NCI-H2196 (cell line): ENCODE measurements around the gene PI4KB.
A peak's percentile ranks its signal among the peaks of the same experiment; 100 is the strongest.
"Not testable (repeated sequence)": the region's sequence is repeated elsewhere in the genome, so short reads cannot be mapped to it uniquely, and the experiment has no call there.

Experiments
- DNase-seq: peaks from one replicate; lab custom pipeline; 2025; ENCODE audit not compliant: unreplicated experiment; lab: John Stamatoyannopoulos, UW

The PI4KB gene

DNA sequence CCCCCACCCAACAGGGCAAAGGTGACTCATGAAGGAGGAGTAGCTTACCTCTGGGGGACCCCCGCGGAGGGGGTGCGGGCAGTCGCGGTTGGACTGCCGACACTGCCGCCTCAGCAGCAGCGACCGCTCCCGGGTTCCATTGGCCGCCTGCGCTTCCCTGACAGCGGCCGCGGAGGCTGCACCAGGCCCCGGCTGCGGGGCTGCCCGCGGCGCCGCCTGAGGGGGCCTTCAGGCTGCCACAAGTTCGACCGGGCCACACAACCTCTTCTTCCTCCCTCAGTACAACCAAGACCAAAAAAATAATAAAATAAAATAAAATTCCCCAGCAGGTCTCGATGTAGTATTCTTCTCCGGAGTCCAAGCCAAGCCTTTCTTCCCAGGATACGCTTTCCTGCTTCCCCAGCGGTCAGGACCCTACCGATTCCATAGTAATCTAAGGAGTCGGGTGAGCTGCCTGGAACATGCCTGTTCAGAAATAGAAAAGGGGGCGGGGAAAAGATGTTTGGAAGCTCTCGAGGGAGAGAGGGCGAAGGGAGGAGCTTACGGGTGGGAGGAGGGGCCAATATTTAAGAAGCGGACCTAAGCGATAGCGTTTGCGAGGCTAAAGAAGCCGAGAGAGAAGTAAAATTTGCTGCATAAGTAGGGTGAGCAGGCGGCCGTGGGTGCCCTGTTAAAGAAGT lies at the start of gene PI4KB:
Gene PI4KB (minus strand): TSS at position 194 of the 680 bp plus-strand sequence. CDS start 10,935 bp downstream, outside the sequence.
- peak; percentile 97 for DNase-seq

DNA sequence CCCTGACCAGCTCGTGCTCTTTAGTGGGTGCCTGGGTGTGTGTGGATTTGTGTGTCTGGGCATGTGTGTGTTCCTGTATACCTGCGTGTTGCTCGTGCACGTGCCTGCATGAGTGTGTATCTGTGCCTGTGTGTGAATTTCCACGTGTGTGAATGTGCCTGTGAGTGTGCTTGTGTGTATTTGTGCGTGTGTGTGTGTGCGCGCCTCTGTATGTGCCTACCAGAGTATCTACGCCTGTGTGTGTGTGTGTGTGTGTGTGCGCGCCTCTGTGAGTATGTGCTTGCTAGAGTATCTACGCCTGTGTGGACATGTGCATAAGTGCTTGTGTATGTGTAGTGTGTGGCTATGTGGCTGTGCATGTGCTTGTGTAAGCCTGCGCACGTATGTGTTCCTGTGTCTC lies 46.0 kb upstream of the PI4KB start:
- DNase-seq: no peak

DNA sequence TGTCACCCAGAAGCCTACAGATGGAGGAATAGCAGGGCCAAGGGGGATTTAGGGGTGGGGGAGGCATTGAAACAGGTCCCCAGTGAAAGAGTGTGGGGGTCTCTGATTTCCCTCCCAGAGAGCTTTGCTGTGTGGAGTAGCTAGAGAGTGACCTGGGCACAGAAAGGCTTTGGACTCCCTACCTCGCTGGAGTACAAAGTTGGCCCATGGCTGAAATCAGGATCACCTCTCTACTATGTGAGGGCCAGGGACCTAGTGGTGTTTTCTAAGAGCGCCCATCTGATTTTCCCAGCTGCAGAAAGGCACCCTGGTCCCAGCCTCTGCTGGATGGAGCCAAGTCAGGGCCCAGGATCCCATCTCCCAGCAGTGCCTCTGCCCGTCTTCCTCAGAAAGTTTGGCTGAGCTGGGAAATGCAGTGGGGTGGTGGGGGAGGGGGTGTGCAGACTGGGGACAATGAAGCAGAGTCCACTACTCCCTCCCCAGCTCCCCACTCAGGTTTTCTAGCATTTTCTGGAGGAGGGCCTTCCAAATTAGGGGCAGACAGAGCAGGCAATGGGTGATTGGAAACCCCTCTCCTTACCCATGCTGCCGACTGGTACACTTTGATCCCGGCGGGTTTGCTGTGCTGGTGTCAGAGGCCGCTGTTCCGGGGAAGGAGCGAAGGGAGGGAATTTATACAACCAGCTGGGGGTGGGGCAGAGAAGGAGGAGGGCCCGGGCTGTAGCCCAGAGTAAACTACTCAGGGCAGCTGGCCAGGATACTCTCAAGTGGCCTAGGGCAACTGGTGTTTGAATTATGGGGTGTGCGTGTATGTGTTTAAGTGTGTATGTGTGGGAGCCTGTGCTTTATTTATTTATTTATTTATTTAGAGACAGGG lies 45.1 kb upstream of the PI4KB start, which contains the start of gene SELENBP1:
Gene SELENBP1 (minus strand): TSS at position 648 of the 877 bp plus-strand sequence. CDS start 64 bp downstream, at position 584.
- DNase-seq: peak; percentile 93

DNA sequence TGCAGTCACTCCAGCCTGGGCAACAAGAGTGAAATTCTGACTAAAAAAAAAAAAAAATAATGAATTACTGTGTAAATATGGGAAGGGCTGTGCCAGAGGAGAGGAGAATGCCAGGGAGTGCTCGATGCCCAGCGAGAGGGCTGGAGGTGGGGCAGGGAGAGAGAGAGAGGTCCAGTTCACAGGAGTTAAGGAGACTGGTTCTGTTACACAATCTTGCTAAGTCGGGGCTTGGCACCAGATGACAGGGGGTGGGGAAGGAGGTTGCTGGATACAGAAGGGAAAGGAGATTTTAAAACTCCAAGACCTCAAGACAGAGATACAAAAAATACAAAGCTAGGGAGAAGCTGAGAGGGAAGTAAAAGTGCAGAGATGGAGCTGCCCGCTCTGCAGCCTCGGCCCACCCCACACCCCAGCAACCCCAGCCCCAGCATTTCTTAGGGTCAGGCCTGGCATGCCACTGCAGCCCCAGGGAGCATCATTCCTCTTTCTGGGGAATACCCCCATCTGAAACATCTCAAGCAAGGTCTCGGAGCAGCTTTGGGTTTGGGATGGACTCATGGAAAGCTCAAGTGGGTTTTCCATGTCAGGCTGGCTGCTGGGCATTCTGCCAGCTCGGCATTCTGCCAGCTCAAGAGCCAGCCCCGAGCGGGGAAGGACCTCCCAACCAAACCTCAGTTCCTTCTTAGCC lies 44.3 kb upstream of the PI4KB start:
- peak; percentile 82 for DNase-seq

DNA sequence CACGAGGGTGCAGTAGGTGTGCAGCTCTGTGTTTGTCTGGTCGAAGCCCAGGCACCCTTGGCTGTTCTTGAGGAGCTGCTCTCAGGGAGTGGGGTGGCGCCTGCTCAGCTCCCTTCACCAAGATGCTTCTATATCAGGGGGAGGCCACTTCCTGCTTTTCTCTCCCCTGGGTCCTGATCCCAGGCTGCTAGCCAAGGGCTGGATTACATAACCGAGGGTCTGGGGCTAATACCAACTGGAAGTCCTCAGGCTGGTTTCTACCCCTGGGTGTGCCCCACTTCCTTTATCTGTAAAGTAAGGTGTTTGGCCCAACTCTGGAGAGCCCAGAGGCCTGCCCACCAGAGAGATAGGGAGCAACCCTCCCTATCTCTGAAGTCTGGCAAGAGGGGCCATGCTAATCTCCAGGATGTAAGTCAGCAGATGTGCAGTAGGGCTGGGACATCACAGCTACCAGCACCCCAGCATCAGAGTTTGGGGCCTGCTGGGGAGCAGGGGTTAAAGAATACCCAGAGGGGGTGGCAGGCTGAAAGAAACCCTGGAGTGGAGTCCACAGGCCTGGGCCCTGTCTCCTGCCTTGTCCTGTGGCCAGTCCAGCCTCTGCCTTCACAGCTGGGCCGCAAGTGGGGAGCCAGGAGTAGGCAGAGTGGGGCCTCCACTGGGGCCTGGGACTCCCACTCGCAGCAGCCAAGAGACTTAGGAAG lies 43.1 kb upstream of the PI4KB start:
- no peak for DNase-seq

DNA sequence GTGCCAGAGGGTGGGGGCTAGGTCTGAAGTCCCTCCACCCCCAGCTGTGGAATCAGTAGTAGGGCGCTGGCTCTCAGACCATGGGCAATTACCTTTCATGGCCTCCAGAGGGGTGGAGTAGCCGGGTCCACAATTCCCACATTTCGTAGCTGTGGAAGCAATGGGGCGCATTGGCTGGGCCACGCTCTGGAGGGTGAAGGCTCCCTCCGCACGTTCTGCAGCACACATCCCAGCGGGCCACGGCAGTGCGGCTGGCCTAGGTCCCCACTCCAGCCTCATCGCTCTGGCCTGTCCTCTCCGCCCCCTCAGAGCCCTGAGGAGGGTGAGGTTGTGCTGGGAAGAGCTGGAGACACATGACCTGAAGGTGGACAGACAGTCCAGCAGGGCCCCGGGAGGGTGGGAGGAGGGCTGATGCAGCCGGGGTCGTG lies 42.4 kb upstream of the PI4KB start:
- no peak for DNase-seq

DNA sequence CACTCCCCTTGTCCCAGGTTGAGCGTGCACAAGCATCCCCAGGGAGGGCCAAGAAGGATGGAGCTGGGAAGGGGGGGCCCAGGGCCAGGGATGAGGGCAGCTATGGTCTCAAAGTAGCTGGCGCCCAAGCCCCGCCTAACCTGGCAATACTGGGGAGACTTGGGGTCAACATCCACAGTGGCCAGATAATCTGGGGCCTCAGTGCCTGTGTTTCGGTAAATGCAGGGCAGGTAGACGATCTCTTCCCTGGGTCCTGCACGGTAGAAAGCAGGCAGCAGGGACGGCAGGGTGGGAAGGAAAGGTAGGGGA lies 42.0 kb upstream of the PI4KB start:
- DNase-seq: no peak

DNA sequence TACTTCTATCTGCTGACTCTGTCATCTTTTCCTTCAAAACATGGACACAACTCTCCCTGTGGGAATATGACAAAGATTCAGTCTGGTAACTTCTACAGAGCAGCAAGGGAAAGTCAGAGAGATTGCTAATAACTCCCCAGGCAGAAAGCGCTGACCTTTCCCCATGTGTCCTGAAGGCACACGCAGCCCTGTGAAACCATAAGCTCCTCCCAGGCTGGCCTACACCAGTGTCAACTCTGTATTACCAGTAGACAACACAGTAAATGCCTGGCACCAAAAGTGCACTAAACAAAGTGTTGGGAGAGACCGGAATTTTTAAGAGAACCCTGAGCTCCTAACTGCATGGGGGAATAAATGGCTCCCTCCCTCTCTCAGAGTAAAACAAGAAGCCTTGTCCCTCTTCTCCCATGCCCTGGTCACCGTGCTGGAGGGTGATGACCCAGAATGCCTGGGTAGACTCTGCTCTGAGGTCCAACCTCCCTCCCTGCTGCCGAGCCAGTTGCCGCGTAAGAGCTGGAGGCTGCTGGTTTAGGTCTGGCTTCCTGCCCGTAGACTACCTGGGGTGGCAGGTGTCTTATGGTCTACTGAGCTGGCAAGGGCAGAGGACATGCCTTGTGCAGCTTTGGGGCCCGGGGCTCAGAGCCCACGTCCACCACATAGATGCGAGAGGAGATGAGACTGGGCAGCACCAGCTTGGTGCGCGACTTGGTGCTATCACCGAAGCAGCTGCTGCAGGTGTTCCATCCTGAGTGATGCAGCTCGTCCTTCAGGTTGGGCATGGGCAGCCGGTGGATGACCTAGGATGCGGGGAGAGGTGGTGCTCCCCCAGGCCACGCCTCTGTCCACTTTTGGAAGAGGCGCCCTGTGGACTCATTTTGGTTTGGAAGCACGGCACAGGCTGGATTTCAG lies 41.4 kb upstream of the PI4KB start:
- DNase-seq: peak; percentile 77

DNA sequence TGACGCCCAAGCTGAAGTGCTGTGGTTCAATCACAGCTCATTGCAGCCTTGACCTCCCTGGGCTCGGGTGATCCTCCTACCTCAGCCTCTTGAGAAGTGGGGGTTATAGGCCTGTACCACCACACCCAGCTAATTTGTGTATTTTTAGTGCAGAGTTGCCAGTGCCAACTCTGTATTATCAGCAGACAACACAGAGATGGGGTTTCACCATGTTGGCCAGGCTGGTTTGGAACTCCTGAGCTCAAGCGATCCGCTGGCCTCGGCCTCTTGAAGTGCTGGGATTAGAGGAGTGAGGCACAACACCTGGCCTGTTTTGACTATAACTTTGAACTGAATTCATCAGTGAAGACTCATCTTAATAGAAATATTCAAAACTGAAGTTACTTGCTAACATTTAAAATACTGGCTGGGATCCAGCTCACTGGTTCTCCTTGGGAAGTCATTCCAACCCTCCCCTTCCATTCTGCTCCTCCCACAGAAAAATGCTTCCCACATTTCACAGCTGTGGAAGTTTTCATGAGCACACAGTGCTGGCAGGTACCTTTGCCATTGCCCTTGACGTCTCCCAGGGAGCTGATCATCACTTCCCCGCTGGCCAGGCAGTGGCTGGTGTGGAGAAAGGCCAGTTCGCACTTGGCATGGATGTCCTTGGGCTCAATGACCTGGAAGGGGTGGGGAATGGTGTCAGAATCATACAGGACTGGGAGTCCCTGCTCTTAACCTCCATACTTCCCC lies 40.6 kb upstream of the PI4KB start:
- no peak for DNase-seq

DNA sequence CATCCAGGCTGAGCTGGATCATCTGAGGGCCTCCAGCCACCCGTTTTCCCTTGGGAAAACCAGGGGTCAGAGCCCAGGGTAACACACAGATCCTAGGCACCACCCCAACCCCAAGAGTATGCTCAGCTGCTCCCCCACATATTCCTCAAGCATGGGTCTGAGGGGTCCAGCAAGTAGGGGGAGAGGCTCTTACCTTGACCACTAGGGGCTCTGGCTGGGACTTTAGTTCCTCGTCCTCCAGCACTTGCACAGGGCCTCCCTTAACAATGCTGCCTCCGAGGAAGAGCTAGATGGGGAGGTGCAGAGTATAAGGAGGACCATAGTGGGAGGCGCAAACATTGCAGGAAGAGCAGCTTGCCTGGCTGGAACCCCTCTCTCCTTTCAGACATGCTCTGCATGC lies 37.8 kb upstream of the PI4KB start:
- no peak for DNase-seq

DNA sequence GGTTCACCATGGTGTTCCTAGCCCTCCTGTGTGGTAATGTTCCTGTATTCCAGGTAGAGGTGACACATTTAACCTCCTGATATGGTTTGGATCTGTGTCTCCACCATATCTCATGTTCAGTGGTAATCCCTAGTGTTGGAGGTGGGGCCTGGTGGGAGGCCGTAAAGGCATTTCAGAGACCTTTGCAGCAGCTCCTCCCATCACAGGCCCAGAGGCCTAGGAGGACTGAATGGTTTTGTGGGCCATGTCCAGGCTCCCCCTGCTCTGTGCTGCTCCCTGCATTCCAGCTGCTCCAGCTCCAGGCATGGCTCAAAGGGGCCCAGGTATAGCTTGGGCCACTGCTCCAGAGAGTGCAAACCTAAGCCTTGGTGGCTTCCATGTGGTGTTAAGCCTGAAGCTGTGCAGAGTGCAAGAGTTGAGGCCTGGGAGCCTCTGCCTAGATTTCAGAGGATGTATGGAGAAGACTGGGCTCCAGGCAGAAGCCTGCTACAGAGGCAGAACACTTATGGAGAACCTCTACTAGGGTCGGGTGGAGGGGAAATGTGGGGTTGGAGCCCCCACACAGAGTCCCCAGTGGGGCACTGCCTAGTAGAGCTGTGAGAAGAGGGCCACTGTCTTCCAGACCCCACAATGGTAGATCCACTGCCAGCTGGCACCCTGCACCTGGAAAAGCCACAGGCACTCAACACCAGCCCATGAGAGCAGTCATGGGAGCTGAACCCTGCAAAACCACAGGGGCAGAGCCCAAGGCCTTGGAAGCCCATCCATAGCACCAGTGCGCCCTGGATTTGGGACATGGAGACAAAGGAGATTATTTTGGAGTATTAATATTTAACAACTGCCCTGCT lies 35.3 kb upstream of the PI4KB start:
- DNase-seq: no peak

DNA sequence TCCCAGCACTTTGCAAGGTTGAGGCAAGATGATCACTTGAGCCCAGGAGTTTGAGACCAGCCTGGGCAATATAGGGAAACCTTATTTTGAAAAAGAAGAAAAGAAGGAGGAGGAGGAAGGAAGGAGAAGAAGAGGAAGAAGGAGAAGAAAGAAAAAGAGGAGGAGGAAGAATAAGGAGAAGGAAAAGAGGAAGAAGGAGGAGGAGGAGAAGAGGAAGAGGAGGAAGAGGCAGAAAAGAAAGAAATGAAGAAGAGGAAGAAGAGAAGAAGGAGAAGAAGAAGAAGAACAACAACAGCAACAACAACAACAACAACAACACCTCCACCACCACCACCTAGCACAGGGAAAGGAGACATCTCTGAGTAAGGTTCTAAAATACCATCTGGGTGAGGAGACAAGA lies 34.7 kb upstream of the PI4KB start:
- DNase-seq: no peak

DNA sequence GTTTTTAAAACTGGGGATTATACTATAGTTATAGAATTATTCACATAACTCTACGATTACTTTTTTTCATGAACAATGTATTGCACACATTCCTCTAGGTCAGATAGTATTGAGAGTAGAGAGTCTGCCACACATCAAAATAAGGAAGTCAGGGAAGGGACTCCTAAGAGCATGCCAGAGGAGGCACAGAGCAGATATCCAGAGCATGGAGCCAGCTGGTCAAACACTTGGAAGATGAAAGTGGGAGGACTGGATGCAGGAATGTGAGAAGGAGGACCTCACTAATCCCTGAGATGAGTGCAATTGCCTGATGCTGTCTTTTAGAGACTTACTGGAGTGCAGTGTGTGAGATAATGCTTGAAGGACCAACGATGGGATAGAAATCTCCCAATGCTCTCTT lies 29.5 kb upstream of the PI4KB start:
- DNase-seq: no peak

DNA sequence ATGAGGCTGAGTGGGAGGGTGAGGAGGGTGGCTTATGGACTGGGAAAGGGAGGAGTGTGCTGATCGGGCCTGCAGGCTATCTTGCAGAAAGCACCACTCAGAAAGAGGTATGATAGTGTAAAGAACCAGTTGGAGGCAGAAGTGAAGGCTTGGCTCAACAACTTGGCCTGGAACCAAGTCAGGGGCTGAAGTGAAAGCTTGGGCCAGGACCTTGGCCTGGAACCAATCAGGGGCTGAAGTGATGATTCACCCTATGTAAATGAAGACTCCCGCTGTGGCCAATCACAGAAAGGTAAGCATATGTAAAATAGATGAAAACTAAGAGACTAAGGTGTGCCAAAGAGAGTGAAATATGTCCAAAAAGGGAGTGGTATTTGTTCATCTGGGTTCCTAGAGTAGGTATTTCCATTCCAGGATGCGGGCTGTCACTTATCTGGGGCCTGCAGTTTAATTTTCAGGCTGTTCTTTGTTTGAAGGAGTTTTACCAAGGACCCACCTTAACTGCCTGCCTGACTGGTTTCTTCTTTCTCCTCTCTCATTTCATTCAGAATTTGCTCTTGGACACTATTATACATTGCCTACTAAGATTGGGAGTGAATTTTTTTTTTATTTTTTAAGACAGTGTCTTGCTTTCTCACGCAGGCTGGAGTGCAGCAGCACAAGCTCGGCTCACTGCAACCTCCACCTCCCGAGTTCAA lies 25.0 kb upstream of the PI4KB start:
- DNase-seq: peak; percentile 31

DNA sequence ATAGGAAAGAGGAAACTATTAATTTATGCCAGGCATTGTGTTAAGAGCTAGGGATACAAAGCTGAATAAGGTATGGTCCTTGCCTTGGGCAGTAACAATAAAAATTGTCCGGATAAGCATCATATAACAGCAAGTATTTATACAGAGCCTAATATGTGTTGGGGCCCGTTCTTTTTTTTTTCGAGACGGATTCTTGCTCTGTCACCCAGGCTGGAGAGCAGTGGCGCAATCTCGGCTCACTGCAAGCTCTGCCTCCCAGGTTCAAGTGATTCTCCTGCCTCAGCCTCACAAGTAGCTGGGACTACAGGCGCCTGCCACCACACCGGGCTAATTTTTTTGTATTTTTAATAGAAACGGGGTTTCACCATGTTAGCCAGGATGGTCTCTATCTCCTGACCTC lies 23.1 kb upstream of the PI4KB start:
- DNase-seq: not testable (repeated sequence)

DNA sequence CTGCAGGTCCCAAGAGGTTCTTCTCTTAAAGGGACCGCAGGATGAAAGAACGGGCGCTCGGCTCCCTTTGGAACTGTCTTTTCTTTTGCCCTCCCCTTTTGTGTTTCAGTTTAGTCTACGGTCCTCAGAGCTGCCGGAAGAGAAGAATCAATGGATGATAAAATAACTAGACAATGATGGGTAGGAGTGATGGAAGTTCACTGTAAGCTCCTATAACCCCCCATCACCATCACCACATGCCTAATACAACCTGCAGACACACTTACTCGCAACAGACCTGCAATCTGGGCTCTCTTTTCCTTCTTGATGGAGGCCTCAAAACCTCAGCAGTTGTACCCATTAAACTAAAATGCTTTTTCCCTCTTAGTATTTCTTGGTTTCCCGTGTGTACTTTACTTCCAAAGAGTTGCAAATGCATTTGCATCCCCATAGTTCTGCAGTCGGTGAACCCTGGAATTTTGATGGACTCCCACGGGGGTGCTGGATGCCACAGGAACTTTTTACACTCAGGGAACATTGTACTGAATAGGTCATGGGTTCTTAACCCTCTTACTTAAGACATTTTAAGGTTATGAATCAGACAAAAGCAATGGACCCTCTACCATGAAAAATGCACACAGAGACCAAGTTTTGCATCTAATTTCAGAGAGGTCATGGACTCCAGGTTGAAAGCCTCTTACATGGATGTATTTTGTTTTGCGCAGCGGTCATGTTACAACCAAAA lies 20.5 kb upstream of the PI4KB start:
- DNase-seq: no peak

DNA sequence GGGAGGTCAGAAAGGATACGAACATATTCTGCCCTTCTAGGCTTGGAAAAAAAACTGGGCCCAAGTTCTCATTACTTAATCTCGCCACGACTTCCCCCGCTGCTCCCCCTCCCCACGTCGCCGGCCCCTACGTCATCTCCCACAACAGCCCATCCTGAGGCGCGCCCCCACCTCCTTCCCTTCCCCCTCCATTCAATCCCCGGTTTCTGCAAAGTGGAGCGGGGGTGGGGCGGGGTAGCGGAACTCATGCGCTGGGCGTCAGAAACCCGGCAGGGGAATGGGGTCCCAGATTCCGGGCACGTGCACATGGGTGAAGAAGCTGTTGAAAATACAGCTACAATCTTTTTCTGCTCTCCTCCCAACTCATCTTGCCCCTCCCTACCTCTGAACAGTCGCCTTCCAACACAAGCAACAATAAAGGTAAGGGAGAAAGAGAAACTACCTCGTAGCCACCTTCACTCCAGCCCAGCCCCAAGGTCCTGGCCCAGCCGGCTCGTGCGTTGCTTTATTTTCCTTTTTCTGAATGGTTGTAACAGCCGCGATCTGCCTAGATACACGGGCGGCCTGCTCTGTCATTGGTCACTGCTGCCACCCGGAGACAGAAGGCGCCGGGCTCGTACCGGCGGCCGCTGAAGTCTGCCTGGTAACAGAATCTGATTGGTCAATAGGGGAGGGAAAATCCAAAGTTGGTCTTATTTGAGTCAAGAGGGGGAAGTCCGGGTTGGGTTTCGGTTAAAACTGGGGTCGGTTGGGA lies 19.7 kb upstream of the PI4KB start, which contains the start of gene RFX5:
Gene RFX5 (minus strand): TSS at position 484 of the 754 bp plus-strand sequence. CDS start 932 bp downstream, outside the sequence.
- DNase-seq: peak; percentile 97
